Choroid plexus epithelial cell (primary cell): ENCODE measurements around the gene F7.

Experiments
- DNase-seq: peaks from one replicate; pipeline ENCODE4 v3.0.0-alpha.2; 2010; ENCODE audit warnings: low read depth
- H3K4me3 ChIP-seq: 2 replicates; pipeline ENCODE4 v1.5.1; 2011; ENCODE audit warnings: low read depth, mild to moderate bottlenecking, control low read depth, low read length, moderate library complexity
- CTCF ChIP-seq: conservative IDR thresholded peaks from 2 replicates; pipeline ENCODE4 v1.5.1; 2011; ENCODE audit warnings: low read depth, mild to moderate bottlenecking, control low read depth, inconsistent platforms, low read length, moderate library complexity

F7 gene

GRCh38 chr13:113064534-113065405 lies 40.8 kb upstream of the F7 start:
- DNase-seq: peak; percentile 37
- H3K4me3 ChIP-seq: no peak overlapping the region
- no peak for TF ChIP-seq CTCF

- DNase-seq: peak; percentile 18
- H3K4me3 ChIP-seq: no peak overlapping the region
- TF ChIP-seq CTCF: no peak
Observed at GRCh38 chr13:113065406-113066141, 40.0 kb upstream of the F7 start.

DNA sequence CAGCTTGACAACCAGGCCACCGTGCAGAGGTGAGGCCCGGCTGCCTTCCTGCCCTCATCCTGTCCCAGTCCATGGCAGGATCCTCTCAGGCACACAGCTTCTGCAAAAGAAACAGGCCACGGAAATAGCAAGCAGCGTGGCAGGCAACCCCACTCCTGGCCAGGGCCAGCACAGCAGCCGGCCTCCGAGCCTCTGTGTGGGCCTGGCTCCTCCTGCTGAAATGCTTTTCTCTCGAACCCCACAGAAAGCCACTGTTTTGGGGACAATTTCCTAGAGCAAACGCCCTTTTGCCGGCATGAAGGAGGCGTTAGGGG lies 39.5 kb upstream of the F7 start:
- DNase-seq: no peak
- no peak for TF ChIP-seq CTCF
- no peak overlapping the region for H3K4me3 ChIP-seq

GRCh38 chr13:113066746-113067145 lies 38.8 kb upstream of the F7 start:
- H3K4me3 ChIP-seq: no peak overlapping the region
- DNase-seq: no peak
- no peak for TF ChIP-seq CTCF

DNA sequence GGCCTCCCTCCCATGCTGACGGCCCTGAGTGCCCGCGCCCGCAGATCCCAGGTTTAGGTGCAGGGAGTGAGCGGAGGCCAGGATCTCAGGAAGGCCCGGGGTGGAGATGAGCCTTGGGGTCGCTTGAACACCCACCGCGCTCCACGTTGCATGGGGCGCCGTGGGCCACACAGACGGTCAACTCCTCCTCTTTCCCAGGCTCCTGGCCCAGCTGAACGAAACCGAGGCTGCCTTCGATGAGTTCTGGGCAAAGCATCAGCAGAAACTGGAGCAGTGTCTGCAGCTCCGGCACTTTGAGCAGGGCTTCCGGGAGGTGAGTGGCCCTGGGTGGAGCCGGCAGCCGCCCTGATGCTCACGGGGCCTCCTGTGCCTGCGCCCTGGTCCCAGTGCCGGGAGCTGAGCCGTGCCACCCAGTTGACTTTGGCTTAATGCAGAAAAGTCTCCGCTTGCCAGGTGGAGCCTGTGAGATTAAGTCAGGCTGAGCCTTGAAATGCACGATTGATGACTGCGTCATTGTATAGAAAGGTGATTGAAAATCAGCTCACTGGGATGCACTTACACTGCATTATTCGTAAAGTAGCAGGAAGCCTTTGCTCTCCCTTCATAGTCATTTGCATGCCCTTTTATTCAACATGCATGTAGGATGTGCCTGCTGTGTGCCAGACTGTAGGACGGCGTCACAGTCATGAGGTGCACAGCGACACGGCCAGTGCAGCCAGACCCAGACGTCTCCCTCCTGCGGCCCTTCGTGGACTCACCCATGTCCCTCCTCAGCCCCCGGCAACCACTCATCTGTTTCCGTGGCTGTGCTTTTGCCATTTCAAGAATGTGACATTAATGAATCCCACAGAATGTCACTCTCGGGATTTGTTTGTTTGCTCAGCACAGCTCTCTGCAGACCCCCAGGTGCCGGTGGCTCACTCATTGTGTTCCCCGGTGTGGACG lies 35.5 kb upstream of the F7 start:
- DNase-seq: no peak
- TF ChIP-seq CTCF: no peak
- no peak overlapping the region for H3K4me3 ChIP-seq

DNA sequence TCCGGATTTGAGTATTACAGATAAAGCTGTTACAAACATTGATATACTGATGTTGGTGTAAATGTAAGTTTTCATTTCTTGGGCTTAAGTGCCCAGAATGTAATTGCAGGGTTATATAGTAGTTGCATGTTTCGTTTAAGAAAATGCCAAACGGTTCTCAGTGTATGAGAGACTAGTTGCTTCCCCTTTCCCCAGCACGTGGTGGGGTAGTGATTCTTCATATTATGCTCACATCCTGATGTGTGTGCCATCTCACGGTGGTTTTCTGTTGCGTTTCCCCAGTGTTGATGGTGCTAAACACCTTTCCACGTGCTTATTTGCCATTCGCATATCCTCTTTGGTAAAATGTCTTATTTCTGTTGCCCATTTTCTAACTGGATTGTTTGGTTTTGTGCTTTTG lies 34.7 kb upstream of the F7 start:
- DNase-seq: no peak
- H3K4me3 ChIP-seq: no peak overlapping the region
- no peak for TF ChIP-seq CTCF
